Measurements from ENCODE around the gene MYMX. TPM values are rescaled to one million over a fixed set of nuclear protein-coding genes. Genes with fewer than 3 reads are reported as not detected.

Gene MYMX
- total and polyA plus RNA-seq, 4 donors, result 0.14 TPM; not detected in 3

GRCh38 chr6:44214307-44214706 is 2.4 kb upstream of the MYMX start:
- 95% methylated on average over 6 of the region's 6 CpGs for WGBS
- Histone ChIP-seq H3K27me3 (ENCODE audit: control insufficient read depth in 4 of 4, insufficient read depth in 4 of 4, low read length in 3 of 4) (no peaks in the 10 kb centered on the region), H3K9me3 (ENCODE audit: control insufficient read depth in 4 of 4, low read length in 3 of 4) (no peaks in the 10 kb centered on the region), H3K4me1 (ENCODE audit: control insufficient read depth in 4 of 4, insufficient read depth in 4 of 4, low read length in 3 of 4) (peaks cover 19 to 30% (median 25%) of the 10 kb centered on the region in 4 donors), H3K27ac (ENCODE audit: low read depth in 1 of 2, low read length in 2 of 2) (no peak overlapping the region), H3K9ac (ENCODE audit: low read depth in 1 of 2, low read length in 2 of 2) (no peak overlapping the region), H3K36me3 (ENCODE audit: control insufficient read depth in 4 of 4, insufficient read depth in 3 of 4, low read depth in 1 of 4, low read length in 3 of 4) (no peaks in the 10 kb centered on the region), H3K4me3 (ENCODE audit: low read depth in 1 of 3, low read length in 3 of 3) (no peak overlapping the region)
- TF ChIP-seq HNF4G (IDR thresholded peaks at IDR 0.05) (no peak), JUND (IDR thresholded peaks at IDR 0.05) (no peak), GABPA (IDR thresholded peaks at IDR 0.05 in 1 of 2, conservative IDR thresholded peaks at IDR 0.05 in 1 of 2) (no peak), NR2F2 (IDR thresholded peaks at IDR 0.05) (no peak), FOXA1 (IDR thresholded peaks at IDR 0.05) (no peak), RAD21 (IDR thresholded peaks at IDR 0.05) (no peak), ZBTB33 (IDR thresholded peaks at IDR 0.05) (no peak), SP1 (IDR thresholded peaks at IDR 0.05) (no peak), EGR1 (IDR thresholded peaks at IDR 0.05; ENCODE audit: low read depth in 2 of 2) (no peak), YY1 (IDR thresholded peaks at IDR 0.05) (no peak), FOXA2 (IDR thresholded peaks at IDR 0.05) (no peak)
- TF ChIP-seq, protein P1, sequence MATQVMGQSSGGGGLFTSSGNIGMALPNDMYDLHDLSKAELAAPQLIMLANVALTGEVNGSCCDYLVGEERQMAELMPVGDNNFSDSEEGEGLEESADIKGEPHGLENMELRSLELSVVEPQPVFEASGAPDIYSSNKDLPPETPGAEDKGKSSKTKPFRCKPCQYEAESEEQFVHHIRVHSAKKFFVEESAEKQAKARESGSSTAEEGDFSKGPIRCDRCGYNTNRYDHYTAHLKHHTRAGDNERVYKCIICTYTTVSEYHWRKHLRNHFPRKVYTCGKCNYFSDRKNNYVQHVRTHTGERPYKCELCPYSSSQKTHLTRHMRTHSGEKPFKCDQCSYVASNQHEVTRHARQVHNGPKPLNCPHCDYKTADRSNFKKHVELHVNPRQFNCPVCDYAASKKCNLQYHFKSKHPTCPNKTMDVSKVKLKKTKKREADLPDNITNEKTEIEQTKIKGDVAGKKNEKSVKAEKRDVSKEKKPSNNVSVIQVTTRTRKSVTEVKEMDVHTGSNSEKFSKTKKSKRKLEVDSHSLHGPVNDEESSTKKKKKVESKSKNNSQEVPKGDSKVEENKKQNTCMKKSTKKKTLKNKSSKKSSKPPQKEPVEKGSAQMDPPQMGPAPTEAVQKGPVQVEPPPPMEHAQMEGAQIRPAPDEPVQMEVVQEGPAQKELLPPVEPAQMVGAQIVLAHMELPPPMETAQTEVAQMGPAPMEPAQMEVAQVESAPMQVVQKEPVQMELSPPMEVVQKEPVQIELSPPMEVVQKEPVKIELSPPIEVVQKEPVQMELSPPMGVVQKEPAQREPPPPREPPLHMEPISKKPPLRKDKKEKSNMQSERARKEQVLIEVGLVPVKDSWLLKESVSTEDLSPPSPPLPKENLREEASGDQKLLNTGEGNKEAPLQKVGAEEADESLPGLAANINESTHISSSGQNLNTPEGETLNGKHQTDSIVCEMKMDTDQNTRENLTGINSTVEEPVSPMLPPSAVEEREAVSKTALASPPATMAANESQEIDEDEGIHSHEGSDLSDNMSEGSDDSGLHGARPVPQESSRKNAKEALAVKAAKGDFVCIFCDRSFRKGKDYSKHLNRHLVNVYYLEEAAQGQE (IDR thresholded peaks at IDR 0.05), result no peak
- TF ChIP-seq, protein P2, sequence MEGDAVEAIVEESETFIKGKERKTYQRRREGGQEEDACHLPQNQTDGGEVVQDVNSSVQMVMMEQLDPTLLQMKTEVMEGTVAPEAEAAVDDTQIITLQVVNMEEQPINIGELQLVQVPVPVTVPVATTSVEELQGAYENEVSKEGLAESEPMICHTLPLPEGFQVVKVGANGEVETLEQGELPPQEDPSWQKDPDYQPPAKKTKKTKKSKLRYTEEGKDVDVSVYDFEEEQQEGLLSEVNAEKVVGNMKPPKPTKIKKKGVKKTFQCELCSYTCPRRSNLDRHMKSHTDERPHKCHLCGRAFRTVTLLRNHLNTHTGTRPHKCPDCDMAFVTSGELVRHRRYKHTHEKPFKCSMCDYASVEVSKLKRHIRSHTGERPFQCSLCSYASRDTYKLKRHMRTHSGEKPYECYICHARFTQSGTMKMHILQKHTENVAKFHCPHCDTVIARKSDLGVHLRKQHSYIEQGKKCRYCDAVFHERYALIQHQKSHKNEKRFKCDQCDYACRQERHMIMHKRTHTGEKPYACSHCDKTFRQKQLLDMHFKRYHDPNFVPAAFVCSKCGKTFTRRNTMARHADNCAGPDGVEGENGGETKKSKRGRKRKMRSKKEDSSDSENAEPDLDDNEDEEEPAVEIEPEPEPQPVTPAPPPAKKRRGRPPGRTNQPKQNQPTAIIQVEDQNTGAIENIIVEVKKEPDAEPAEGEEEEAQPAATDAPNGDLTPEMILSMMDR (IDR thresholded peaks at IDR 0.05; ENCODE audit: low read depth, low read length, missing input control), result no peak
- TF ChIP-seq, protein P3, sequence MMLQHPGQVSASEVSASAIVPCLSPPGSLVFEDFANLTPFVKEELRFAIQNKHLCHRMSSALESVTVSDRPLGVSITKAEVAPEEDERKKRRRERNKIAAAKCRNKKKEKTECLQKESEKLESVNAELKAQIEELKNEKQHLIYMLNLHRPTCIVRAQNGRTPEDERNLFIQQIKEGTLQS (IDR thresholded peaks at IDR 0.05), result no peak
- DNase-seq (ENCODE audit: low spot score), result no peak

DNA sequence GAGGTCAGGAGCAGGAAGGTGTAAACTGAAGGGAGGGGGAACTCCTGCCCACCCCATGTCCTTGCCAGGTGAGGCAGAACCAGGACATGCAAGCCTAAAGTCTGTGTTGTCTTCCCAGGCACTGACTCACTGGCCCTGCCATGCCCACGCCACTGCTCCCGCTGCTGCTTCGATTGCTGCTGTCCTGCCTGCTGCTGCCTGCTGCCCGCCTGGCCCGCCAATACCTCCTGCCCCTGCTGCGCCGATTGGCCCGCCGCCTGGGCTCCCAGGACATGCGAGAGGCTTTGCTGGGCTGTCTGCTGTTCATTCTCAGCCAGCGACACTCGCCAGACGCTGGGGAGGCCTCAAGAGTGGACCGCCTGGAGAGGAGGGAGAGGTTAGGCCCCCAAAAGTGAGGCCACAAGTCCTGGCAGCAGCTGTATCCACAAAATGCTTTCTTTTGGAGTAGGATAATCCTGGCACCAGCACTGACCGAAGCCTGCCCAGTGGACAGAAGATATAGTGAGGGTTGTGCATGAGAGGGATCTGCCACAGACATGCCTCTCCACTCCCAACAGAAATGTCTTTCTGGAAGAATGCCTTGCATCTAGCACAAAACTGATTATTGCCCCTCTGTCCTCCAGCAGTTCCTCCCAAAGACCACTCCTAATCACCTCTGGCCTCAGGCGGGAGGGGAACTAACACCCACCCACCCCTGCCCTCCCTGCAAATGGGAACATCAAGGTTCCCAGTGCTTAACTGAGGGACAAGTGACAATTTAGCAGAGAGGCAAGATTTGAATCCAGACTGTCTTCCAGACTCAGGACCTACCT is 812 bp downstream of the MYMX start:
- TF ChIP-seq TAF1 (conservative IDR thresholded peaks at IDR 0.05), result no peak
- TF ChIP-seq RAD21 (IDR thresholded peaks at IDR 0.05), result peak in 1 of 2 donors; percentile 17
- peak; percentile 21 for TF ChIP-seq YY1 (IDR thresholded peaks at IDR 0.05)
- no peak for TF ChIP-seq GABPA (IDR thresholded peaks at IDR 0.05 in 1 of 2, conservative IDR thresholded peaks at IDR 0.05 in 1 of 2)
- no peak for TF ChIP-seq SP1 (IDR thresholded peaks at IDR 0.05)
- TF ChIP-seq HNF4A (conservative IDR thresholded peaks at IDR 0.05), result peak in 1 of 2 donors; percentile 32
- TF ChIP-seq MAX (IDR thresholded peaks at IDR 0.05), result no peak
- peak in 1 of 2 donors; percentile 36 for TF ChIP-seq RXRA (IDR thresholded peaks at IDR 0.05)
- no peak for TF ChIP-seq JUND (IDR thresholded peaks at IDR 0.05)
- TF ChIP-seq FOXA1 (IDR thresholded peaks at IDR 0.05), result no peak
- TF ChIP-seq, protein P2 (IDR thresholded peaks at IDR 0.05; ENCODE audit: low read depth, low read length, missing input control), result no peak
- TF ChIP-seq NR2F2 (IDR thresholded peaks at IDR 0.05), result no peak
- TF ChIP-seq HNF4G (IDR thresholded peaks at IDR 0.05), result no peak
- TF ChIP-seq, protein P3 (IDR thresholded peaks at IDR 0.05), result no peak
- no peak for TF ChIP-seq FOXA2 (IDR thresholded peaks at IDR 0.05)
- Histone ChIP-seq H3K9me3 (ENCODE audit: control insufficient read depth in 4 of 4, low read length in 3 of 4) (no peaks in the 10 kb centered on the region), H3K27me3 (ENCODE audit: control insufficient read depth in 4 of 4, insufficient read depth in 4 of 4, low read length in 3 of 4) (no peaks in the 10 kb centered on the region), H3K27ac (ENCODE audit: low read depth in 1 of 2, low read length in 2 of 2) (peak overlapping the region; percentile 82 to 92), H3K4me3 (ENCODE audit: low read depth in 1 of 3, low read length in 3 of 3) (no peak overlapping the region), H3K36me3 (ENCODE audit: control insufficient read depth in 4 of 4, insufficient read depth in 3 of 4, low read depth in 1 of 4, low read length in 3 of 4) (no peaks in the 10 kb centered on the region), H3K9ac (ENCODE audit: low read depth in 1 of 2, low read length in 2 of 2) (peak overlapping the region in 1 of 2 donors; percentile 9), H3K4me1 (ENCODE audit: control insufficient read depth in 4 of 4, insufficient read depth in 4 of 4, low read length in 3 of 4) (peaks cover 32 to 59% (median 41%) of the 10 kb centered on the region in 4 donors)
- no peak for DNase-seq (ENCODE audit: low spot score)
- 35% methylated on average over 16 of the region's 16 CpGs for WGBS

All from liver (tissue), 9 donors.